ENCODE measurements around the gene CCDC138. TPM values are rescaled to one million over a fixed set of nuclear protein-coding genes. Genes with fewer than 3 reads are reported as not detected.

The CCDC138 gene
- total RNA-seq, 2 experiments from 2014 or later, result 12.3 to 13.5 TPM

- no peak overlapping the region for H3K4me3 Mint-ChIP-seq
- no peak for TF ChIP-seq CTCF (IDR thresholded peaks at IDR 0.05)
- ATAC-seq (no peak), DNase-seq (no peak)
- ChIA-PET CTCF (no interaction called here), POLR2A (no interaction called here)
- peaks cover 53% of the 10 kb centered on the region for H3K36me3 Mint-ChIP-seq (ENCODE audit: low read depth)
- peaks cover 20% of the 10 kb centered on the region for H3K9me3 Mint-ChIP-seq
- no peaks in the 10 kb centered on the region for H3K27me3 Mint-ChIP-seq
- intact Hi-C loops (cut with micrococcal nuclease), result no loop called here
- peaks cover 3% of the 10 kb centered on the region for H3K4me1 Mint-ChIP-seq (ENCODE audit: low read depth)
- H3K27ac Mint-ChIP-seq, result no peak overlapping the region
These were observed 20.0 kb downstream of the CCDC138 start for GRCh38 chr2:108806371-108807113.

- CTCF ChIA-PET, result no interaction called here
- intact Hi-C loops (cut with micrococcal nuclease), result no loop called here
- TF ChIP-seq CTCF (IDR thresholded peaks at IDR 0.05), result no peak
- H3K4me1 Mint-ChIP-seq (ENCODE audit: low read depth), result peaks cover 1% of the 10 kb centered on the region
- ATAC-seq (no peak), DNase-seq (no peak)
- peaks cover 20% of the 10 kb centered on the region for H3K9me3 Mint-ChIP-seq
- peaks cover 57% of the 10 kb centered on the region for H3K36me3 Mint-ChIP-seq (ENCODE audit: low read depth)
- H3K27me3 Mint-ChIP-seq, result no peaks in the 10 kb centered on the region
- POLR2A ChIA-PET, result no interaction called here
- no peak overlapping the region for H3K27ac Mint-ChIP-seq
- no peak overlapping the region for H3K4me3 Mint-ChIP-seq
These were observed 23.4 kb downstream of the CCDC138 start for GRCh38 chr2:108809936-108810335.

GRCh38 chr2:108810993-108811957, 24.7 kb downstream of the CCDC138 start:
- TF ChIP-seq CTCF (IDR thresholded peaks at IDR 0.05), result no peak
- ATAC-seq (no peak), DNase-seq (no peak)
- no peaks in the 10 kb centered on the region for H3K27me3 Mint-ChIP-seq
- H3K4me1 Mint-ChIP-seq (ENCODE audit: low read depth), result peaks cover 1% of the 10 kb centered on the region
- ChIA-PET POLR2A (no interaction called here), CTCF (no interaction called here)
- H3K36me3 Mint-ChIP-seq (ENCODE audit: low read depth), result peaks cover 57% of the 10 kb centered on the region
- intact Hi-C loops (cut with micrococcal nuclease), result no loop called here
- H3K4me3 Mint-ChIP-seq, result no peak overlapping the region
- peaks cover 20% of the 10 kb centered on the region for H3K9me3 Mint-ChIP-seq
- H3K27ac Mint-ChIP-seq, result no peak overlapping the region

GRCh38 chr2:108813732-108814131, 27.2 kb downstream of the CCDC138 start:
- POLR2A ChIA-PET, result no interaction called here
- H3K4me1 Mint-ChIP-seq (ENCODE audit: low read depth), result peaks cover 1% of the 10 kb centered on the region
- H3K36me3 Mint-ChIP-seq (ENCODE audit: low read depth), result peaks cover 58% of the 10 kb centered on the region
- H3K9me3 Mint-ChIP-seq, result peaks cover 18% of the 10 kb centered on the region
- intact Hi-C loops (cut with micrococcal nuclease), result no loop called here
- H3K4me3 Mint-ChIP-seq, result no peak overlapping the region
- CTCF ChIA-PET, result no interaction called here
- TF ChIP-seq CTCF (IDR thresholded peaks at IDR 0.05), result no peak
- DNase-seq (no peak), ATAC-seq (no peak)
- no peak overlapping the region for H3K27ac Mint-ChIP-seq
- no peaks in the 10 kb centered on the region for H3K27me3 Mint-ChIP-seq

GRCh38 chr2:108820482-108820881, 33.9 kb downstream of the CCDC138 start:
- DNase-seq, result no peak
- ChIA-PET CTCF (no interaction called here), POLR2A (no interaction called here)
- Mint-ChIP-seq H3K36me3 (ENCODE audit: low read depth) (peaks cover 56% of the 10 kb centered on the region), H3K4me3 (no peak overlapping the region), H3K27ac (no peak overlapping the region), H3K9me3 (peaks cover 5% of the 10 kb centered on the region), H3K4me1 (ENCODE audit: low read depth) (no peaks in the 10 kb centered on the region), H3K27me3 (no peaks in the 10 kb centered on the region)
- ATAC-seq, result no peak
- no peak for TF ChIP-seq CTCF (IDR thresholded peaks at IDR 0.05)
- intact Hi-C loops (cut with micrococcal nuclease), result no loop called here
